ENCODE data around the gene ABHD17C. TPM values are rescaled to one million over a fixed set of nuclear protein-coding genes. Genes with fewer than 3 reads are reported as not detected.

Gene ABHD17C
- total RNA-seq, 1 donor from 2014 or later, result 6.8 TPM

GRCh38 chr15:80732818-80733217, 37.7 kb downstream of the ABHD17C start:
- Mint-ChIP-seq H3K27me3 (ENCODE audit: unreplicated experiment) (peaks cover 2% of the 10 kb centered on the region), H3K4me3 (ENCODE audit: unreplicated experiment) (no peak overlapping the region), H3K36me3 (ENCODE audit: unreplicated experiment) (no peaks in the 10 kb centered on the region), H3K27ac (ENCODE audit: unreplicated experiment) (no peak overlapping the region), H3K9me3 (ENCODE audit: unreplicated experiment) (peaks cover 1% of the 10 kb centered on the region), H3K4me1 (ENCODE audit: low read depth, unreplicated experiment) (peaks cover 1% of the 10 kb centered on the region)
- no peak for DNase-seq
- TF ChIP-seq, protein P1, sequence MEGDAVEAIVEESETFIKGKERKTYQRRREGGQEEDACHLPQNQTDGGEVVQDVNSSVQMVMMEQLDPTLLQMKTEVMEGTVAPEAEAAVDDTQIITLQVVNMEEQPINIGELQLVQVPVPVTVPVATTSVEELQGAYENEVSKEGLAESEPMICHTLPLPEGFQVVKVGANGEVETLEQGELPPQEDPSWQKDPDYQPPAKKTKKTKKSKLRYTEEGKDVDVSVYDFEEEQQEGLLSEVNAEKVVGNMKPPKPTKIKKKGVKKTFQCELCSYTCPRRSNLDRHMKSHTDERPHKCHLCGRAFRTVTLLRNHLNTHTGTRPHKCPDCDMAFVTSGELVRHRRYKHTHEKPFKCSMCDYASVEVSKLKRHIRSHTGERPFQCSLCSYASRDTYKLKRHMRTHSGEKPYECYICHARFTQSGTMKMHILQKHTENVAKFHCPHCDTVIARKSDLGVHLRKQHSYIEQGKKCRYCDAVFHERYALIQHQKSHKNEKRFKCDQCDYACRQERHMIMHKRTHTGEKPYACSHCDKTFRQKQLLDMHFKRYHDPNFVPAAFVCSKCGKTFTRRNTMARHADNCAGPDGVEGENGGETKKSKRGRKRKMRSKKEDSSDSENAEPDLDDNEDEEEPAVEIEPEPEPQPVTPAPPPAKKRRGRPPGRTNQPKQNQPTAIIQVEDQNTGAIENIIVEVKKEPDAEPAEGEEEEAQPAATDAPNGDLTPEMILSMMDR (IDR thresholded peaks at IDR 0.05; ENCODE audit: partially characterized antibody, unreplicated experiment), result no peak

- no peak for DNase-seq
- Mint-ChIP-seq H3K27me3 (ENCODE audit: unreplicated experiment) (peaks cover 4% of the 10 kb centered on the region), H3K27ac (ENCODE audit: unreplicated experiment) (no peak overlapping the region), H3K4me3 (ENCODE audit: unreplicated experiment) (no peak overlapping the region), H3K36me3 (ENCODE audit: unreplicated experiment) (peaks cover 2% of the 10 kb centered on the region), H3K9me3 (ENCODE audit: unreplicated experiment) (peaks cover 2% of the 10 kb centered on the region), H3K4me1 (ENCODE audit: low read depth, unreplicated experiment) (peaks cover 1% of the 10 kb centered on the region)
- TF ChIP-seq, protein P1 (IDR thresholded peaks at IDR 0.05; ENCODE audit: partially characterized antibody, unreplicated experiment), result no peak
Measured at GRCh38 chr15:80733460-80733859, 38.4 kb downstream of the ABHD17C start.

- TF ChIP-seq, protein P1 (IDR thresholded peaks at IDR 0.05; ENCODE audit: partially characterized antibody, unreplicated experiment), result no peak
- no peak overlapping the region for H3K4me3 Mint-ChIP-seq (ENCODE audit: unreplicated experiment)
- H3K36me3 Mint-ChIP-seq (ENCODE audit: unreplicated experiment), result peaks cover 7% of the 10 kb centered on the region
- peaks cover 1% of the 10 kb centered on the region for H3K4me1 Mint-ChIP-seq (ENCODE audit: low read depth, unreplicated experiment)
- peaks cover 5% of the 10 kb centered on the region for H3K9me3 Mint-ChIP-seq (ENCODE audit: unreplicated experiment)
- peaks cover 4% of the 10 kb centered on the region for H3K27me3 Mint-ChIP-seq (ENCODE audit: unreplicated experiment)
- H3K27ac Mint-ChIP-seq (ENCODE audit: unreplicated experiment), result no peak overlapping the region
- DNase-seq, result no peak
Measured at GRCh38 chr15:80735344-80735743, 40.2 kb downstream of the ABHD17C start.

GRCh38 chr15:80736560-80736959, 41.5 kb downstream of the ABHD17C start:
- H3K27ac Mint-ChIP-seq (ENCODE audit: unreplicated experiment), result no peak overlapping the region

DNA sequence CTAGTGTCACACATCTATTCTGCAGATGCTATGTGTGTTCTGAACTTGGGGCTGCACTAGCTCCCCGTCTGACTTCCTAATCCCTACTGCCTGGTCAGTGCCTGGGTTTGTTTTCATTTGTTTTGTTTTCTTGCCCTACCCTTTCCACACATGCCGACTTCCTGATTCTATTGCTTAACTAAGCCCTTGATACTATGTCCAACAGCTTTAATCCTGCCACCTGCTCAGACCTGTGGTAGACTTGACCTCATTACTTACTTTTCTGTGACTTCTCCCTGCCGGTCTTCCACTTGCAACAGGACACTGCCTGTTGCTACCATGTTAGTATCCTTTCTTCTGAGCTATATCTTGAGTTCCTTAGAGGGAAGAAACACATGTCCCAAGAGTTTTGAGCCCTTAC, 44.8 kb downstream of the ABHD17C start:
- Mint-ChIP-seq H3K27me3 (ENCODE audit: unreplicated experiment) (peaks cover 4% of the 10 kb centered on the region), H3K27ac (ENCODE audit: unreplicated experiment) (no peak overlapping the region), H3K9me3 (ENCODE audit: unreplicated experiment) (peaks cover 5% of the 10 kb centered on the region), H3K36me3 (ENCODE audit: unreplicated experiment) (peaks cover 7% of the 10 kb centered on the region), H3K4me1 (ENCODE audit: low read depth, unreplicated experiment) (no peaks in the 10 kb centered on the region), H3K4me3 (ENCODE audit: unreplicated experiment) (no peak overlapping the region)
- DNase-seq, result no peak
- TF ChIP-seq, protein P1 (IDR thresholded peaks at IDR 0.05; ENCODE audit: partially characterized antibody, unreplicated experiment), result no peak

More at GRCh38 chr15:80736560-80736959, 41.5 kb downstream of the ABHD17C start:
- no peak for DNase-seq
- peaks cover 4% of the 10 kb centered on the region for H3K27me3 Mint-ChIP-seq (ENCODE audit: unreplicated experiment)
- TF ChIP-seq, protein P1 (IDR thresholded peaks at IDR 0.05; ENCODE audit: partially characterized antibody, unreplicated experiment), result no peak
- H3K36me3 Mint-ChIP-seq (ENCODE audit: unreplicated experiment), result peaks cover 7% of the 10 kb centered on the region
- peaks cover 5% of the 10 kb centered on the region for H3K9me3 Mint-ChIP-seq (ENCODE audit: unreplicated experiment)
- peaks cover 1% of the 10 kb centered on the region for H3K4me1 Mint-ChIP-seq (ENCODE audit: low read depth, unreplicated experiment)
- no peak overlapping the region for H3K4me3 Mint-ChIP-seq (ENCODE audit: unreplicated experiment)

All from glutamatergic neuron (in vitro differentiated cells).